CD4-positive, alpha-beta memory T cell (primary cell): Measurements from ENCODE around the gene PIK3R5. TPM values are rescaled to one million over a fixed set of nuclear protein-coding genes. Genes with fewer than 3 reads are reported as not detected.

ENCODE experiments used
- CTCF ChIA-PET: fragments of 350-600 bp; sonication (Branson Sonifier 250); formaldehyde crosslinking; loops from one replicate; lab custom pipeline; 2021; ENCODE audit warnings: inconsistent platforms; ENCODE audit not compliant: partially characterized antibody; lab: Charles Lee
- POLR2A ChIA-PET: fragments of 350-600 bp; sonication (Branson Sonifier 250); formaldehyde crosslinking; loops from one replicate; lab custom pipeline; 2021; ENCODE audit not compliant: partially characterized antibody; lab: Charles Lee
- DNase-seq, 5 donors: peaks; one replicate each; pipeline versions ENCODE4 v3.0.0 to v3.0.0-alpha.2; 2020 to 2022; ENCODE audit warnings: mixed read lengths in 1 of 5
- H3K27ac ChIP-seq: one replicate; pipeline ENCODE4 v1.7.0; 2013; ENCODE audit warnings: low read depth, low read length
- H3K27me3 ChIP-seq: 2 replicates; pipeline ENCODE4 v1.7.0; 2013; ENCODE audit warnings: mild to moderate bottlenecking, low read length, moderate library complexity; ENCODE audit not compliant: insufficient read depth
- H3K36me3 ChIP-seq: 2 replicates; pipeline ENCODE4 v1.7.0; 2013; ENCODE audit warnings: mild to moderate bottlenecking, low read length, moderate library complexity; ENCODE audit not compliant: insufficient read depth
- H3K4me1 ChIP-seq: 2 replicates; pipeline ENCODE4 v1.7.0; 2013; ENCODE audit warnings: mild to moderate bottlenecking, low read length, moderate library complexity; ENCODE audit not compliant: insufficient read depth
- H3K4me3 ChIP-seq, 2 donors: one replicate each; pipeline ENCODE4 v1.7.0; 2013; ENCODE audit warnings: low read length in 2 of 2, mild to moderate bottlenecking in 1 of 2
- H3K9me3 ChIP-seq, 2 donors: one replicate each; pipeline ENCODE4 v1.7.0; 2013; ENCODE audit warnings: low read length in 2 of 2, control low read depth in 1 of 2; ENCODE audit not compliant: control insufficient read depth in 1 of 2
- H3K27ac Mint-ChIP-seq, 7 donors: one replicate each; pipeline ENCODE4 v1.8.0; 2020 to 2021; ENCODE audit warnings: mixed read lengths in 7 of 7, mild to moderate bottlenecking in 6 of 7, inconsistent platforms in 3 of 7, moderate library complexity in 3 of 7
- H3K27me3 Mint-ChIP-seq, 2 donors: one replicate each; pipeline ENCODE4 v1.8.0; 2020 to 2021; ENCODE audit warnings: mixed read lengths in 2 of 2
- H3K36me3 Mint-ChIP-seq, 2 donors: one replicate each; pipeline ENCODE4 v1.8.0; 2020 to 2021; ENCODE audit warnings: mixed read lengths in 2 of 2, inconsistent platforms in 1 of 2, mild to moderate bottlenecking in 1 of 2
- H3K4me1 Mint-ChIP-seq, 4 donors: one replicate each; pipeline ENCODE4 v1.8.0; 2020 to 2021; ENCODE audit warnings: mixed read lengths in 4 of 4, mild to moderate bottlenecking in 1 of 4
- H3K4me3 Mint-ChIP-seq, 8 donors: one replicate each; pipeline ENCODE4 v1.8.0; 2020 to 2021; ENCODE audit warnings: mixed read lengths in 8 of 8, mild to moderate bottlenecking in 7 of 8, moderate library complexity in 6 of 8, inconsistent platforms in 3 of 8
- H3K9me3 Mint-ChIP-seq, 8 donors: one replicate each; pipeline ENCODE4 v1.8.0; 2020 to 2021; ENCODE audit warnings: mixed read lengths in 8 of 8, mild to moderate bottlenecking in 5 of 8, inconsistent platforms in 3 of 8, moderate library complexity in 1 of 8
- intact Hi-C: fragments of 100-400 bp; cut with micrococcal nuclease; formaldehyde crosslinking; loops from one replicate; pipeline ENCODE4 v1.15.1; 2023
- polyA plus RNA-seq, 2 donors: library from polyadenylated mRNA; unstranded; fragments of 300-500 nt; fragmentation: Illumina TruSeq; gene quantifications; one replicate each; pipeline ENCODE4 v1.2.3, GENCODE V29; 2021
- total RNA-seq, 2 experiments: library from RNA; stranded (reverse); gene quantifications; one replicate each; pipeline ENCODE4 v1.2.3, GENCODE V29; 2021

Gene PIK3R5
- total and polyA plus RNA-seq, 4 experiments from 2014 or later, result 18.5 to 89.4 (median 73.6) TPM

DNA sequence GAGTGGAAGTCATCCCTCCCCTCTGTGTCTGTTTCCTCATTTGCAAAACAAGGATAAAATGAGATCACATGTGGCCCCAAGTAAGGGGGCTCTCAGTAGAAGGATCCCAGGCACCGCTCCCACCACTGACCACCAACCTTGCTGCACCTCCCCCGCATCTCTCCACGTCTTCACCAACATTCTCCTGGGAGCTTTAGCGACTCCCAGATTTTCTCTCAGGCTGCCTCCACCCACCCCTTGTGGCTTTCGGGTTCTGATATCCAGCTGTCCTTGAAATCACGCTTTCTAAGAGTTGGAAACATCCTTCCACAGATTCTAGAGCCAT, 39.4 kb upstream of the PIK3R5 start:
- CTCF ChIA-PET, result no interaction called here
- Mint-ChIP-seq H3K4me1 (peaks cover 6 to 22% (median 15%) of the 10 kb centered on the region in 4 donors), H3K4me3 (peak overlapping the region in 6 of 8 donors; percentile 39 to 76 (median 64)), H3K27ac (no peak overlapping the region), H3K9me3 (peaks cover 0 to 19% (median 8%) of the 10 kb centered on the region in 8 donors), H3K27me3 (peaks cover 50 to 56% of the 10 kb centered on the region in 2 donors), H3K36me3 (peaks cover 0 to 7% of the 10 kb centered on the region in 2 donors)
- POLR2A ChIA-PET, result no interaction called here
- Histone ChIP-seq H3K9me3 (no peaks in the 10 kb centered on the region), H3K4me3 (no peak overlapping the region), H3K27me3 (peaks cover 7% of the 10 kb centered on the region), H3K36me3 (no peaks in the 10 kb centered on the region), H3K4me1 (peaks cover 8% of the 10 kb centered on the region), H3K27ac (no peak overlapping the region)
- no peak for DNase-seq
- intact Hi-C loops, result no loop called here

DNA sequence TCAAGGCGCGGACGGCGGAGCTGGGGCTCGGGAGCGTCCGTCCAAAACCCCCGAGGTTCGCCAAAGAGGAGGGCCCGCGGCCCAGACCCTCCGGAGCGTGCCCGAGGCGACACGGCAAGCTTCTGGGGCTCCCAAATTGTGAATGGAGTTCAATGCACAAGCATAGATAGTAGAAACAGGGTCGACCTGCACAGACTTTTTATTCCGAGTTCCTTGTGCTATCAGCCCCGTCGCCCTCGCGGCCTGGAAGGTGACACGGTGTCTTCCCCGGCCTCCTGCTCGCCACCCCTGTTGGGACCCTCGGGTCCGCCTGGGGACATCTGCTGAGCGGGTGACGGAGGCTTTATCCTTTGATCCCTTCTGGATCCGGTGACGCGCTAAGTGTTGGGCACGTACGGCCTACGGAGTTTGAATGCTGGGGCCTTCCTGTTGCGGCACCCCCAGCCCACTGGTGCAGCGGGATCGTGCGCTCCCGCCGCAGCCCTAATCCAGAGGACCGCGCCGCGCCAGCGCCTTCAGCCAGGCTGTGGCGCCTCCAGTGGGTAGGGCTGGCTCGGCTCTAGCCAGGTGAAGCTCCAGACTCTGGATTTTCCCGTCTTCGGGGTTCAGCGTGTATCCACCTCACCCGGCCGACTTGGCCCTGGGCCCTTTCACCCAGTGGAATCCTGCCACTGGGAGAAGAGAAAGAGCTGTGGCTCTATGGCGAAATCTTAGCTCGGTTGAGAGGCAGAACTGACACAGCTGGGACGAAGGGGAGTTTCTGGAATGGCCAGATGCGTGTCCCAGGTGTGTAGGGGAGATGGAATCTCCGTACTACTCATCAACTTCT, 38.8 kb upstream of the PIK3R5 start:
- no peak overlapping the region for H3K27ac Mint-ChIP-seq
- H3K4me1 ChIP-seq, result peaks cover 8% of the 10 kb centered on the region
- ChIA-PET CTCF (no interaction called here), POLR2A (no interaction called here)
- peaks cover 6 to 22% (median 15%) of the 10 kb centered on the region in 4 donors for H3K4me1 Mint-ChIP-seq
- H3K36me3 ChIP-seq, result no peaks in the 10 kb centered on the region
- peaks cover 0 to 7% of the 10 kb centered on the region in 2 donors for H3K36me3 Mint-ChIP-seq
- H3K27me3 ChIP-seq, result peaks cover under 1% of the 10 kb centered on the region
- peaks cover 48 to 53% of the 10 kb centered on the region in 2 donors for H3K27me3 Mint-ChIP-seq
- no peak overlapping the region for H3K27ac ChIP-seq
- no peak for DNase-seq
- no peaks in the 10 kb centered on the region for H3K9me3 ChIP-seq
- H3K4me3 ChIP-seq, result no peak overlapping the region
- intact Hi-C loops, result no loop called here
- peaks cover 0 to 19% (median 8%) of the 10 kb centered on the region in 8 donors for H3K9me3 Mint-ChIP-seq
- peak overlapping the region; percentile 9 to 72 (median 28) for H3K4me3 Mint-ChIP-seq

DNA sequence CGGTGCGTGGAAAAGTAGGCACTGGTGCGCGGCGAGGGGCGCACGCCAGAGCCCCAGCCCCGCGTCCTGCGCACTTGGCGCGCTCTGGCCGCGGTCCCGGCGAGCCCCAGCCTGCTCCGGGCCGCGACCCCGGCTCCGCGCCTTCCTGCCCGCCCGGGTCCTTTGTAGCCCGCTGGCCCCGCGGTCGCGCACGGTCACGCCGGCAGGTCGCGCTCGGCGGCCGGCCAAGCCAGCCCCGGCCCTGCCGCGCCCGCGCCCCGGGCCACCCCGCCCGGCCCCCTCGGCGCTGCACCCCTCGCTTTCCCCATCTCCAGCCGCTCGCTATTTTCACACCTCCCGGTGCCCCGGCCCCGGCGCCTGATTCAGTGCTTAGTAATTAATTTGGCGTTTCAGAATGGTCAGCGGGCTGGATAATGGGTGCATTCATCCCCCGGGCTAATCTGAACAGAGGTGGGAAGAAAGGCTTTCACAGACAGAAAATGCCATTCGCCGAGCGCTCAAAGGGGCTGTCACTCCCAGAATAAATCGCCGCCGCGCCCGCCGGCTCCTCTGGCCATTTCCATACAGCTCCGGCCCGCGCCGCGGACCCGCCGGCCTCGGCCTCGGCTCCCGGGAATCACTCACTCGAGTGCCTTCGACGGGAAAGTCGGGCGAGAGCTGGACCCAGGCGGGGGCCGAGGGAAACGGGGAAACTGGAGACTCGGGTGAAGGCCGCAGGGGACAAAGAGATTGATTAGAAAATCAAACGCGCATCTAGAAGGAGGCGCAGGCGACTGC, 38.0 kb upstream of the PIK3R5 start:
- Histone ChIP-seq H3K4me3 (no peak overlapping the region), H3K27ac (no peak overlapping the region), H3K4me1 (peaks cover 8% of the 10 kb centered on the region), H3K27me3 (no peaks in the 10 kb centered on the region), H3K9me3 (no peaks in the 10 kb centered on the region), H3K36me3 (no peaks in the 10 kb centered on the region)
- ChIA-PET POLR2A (no interaction called here), CTCF (interaction anchor here (1.2 kb wide), 1 partner anchor 228 kb away, joined by 3 read pairs; no protein-coding TSS in a partner anchor)
- peak overlapping the region in 7 of 8 donors; percentile 20 to 78 (median 65) for H3K4me3 Mint-ChIP-seq
- H3K27me3 Mint-ChIP-seq, result peaks cover 48 to 49% of the 10 kb centered on the region in 2 donors
- no peak for DNase-seq
- peaks cover 0 to 7% of the 10 kb centered on the region in 2 donors for H3K36me3 Mint-ChIP-seq
- H3K9me3 Mint-ChIP-seq, result peaks cover 0 to 19% (median 8%) of the 10 kb centered on the region in 8 donors
- no peak overlapping the region for H3K27ac Mint-ChIP-seq
- peaks cover 6 to 22% (median 15%) of the 10 kb centered on the region in 4 donors for H3K4me1 Mint-ChIP-seq
- intact Hi-C loops, result no loop called here

DNA sequence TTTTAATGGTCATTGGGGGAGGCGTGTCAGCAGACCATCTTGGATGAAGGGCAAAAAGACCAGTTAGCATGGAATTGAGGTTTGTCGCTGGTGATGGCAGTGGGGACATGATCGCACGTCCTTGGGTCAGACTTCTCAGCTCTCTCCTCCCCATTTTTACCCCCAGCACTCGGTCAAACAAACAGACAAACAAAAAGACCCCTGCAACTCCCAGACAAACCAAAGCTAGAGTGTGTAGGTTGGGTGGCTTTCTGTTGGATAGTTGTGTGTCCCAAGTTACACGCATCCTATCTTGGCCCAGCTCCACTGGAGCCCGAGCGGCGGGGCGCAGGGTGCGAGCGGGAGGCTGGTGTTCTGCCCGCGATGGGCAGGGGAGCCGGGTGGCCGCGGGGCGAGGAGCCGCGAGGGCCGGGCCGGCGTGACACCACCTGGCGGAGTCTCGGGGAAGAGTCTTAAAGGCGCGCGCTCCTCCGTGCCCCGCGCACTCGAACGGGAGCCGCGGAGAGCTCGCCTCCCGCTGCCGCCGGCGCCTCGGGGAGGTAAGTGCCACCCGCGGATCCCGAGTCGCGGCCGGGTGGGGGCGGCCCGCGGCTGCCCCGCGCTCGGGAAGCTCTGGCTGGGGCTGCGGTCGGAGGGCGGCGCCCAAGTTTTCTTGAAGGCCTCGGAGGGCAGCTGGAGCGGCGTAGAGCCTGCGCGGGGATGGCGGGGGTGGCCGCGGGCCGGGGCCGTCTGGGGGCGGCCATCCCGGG, 37.3 kb upstream of the PIK3R5 start:
- Histone ChIP-seq H3K9me3 (no peaks in the 10 kb centered on the region), H3K4me3 (peak overlapping the region in 1 of 2 donors; percentile 9), H3K36me3 (no peaks in the 10 kb centered on the region), H3K4me1 (peaks cover 8% of the 10 kb centered on the region), H3K27ac (no peak overlapping the region), H3K27me3 (no peaks in the 10 kb centered on the region)
- Mint-ChIP-seq H3K27ac (no peak overlapping the region), H3K4me1 (peaks cover 6 to 22% (median 15%) of the 10 kb centered on the region in 4 donors), H3K9me3 (peaks cover 0 to 19% (median 8%) of the 10 kb centered on the region in 8 donors), H3K27me3 (peaks cover 49 to 50% of the 10 kb centered on the region in 2 donors), H3K4me3 (peak overlapping the region; percentile 55 to 79 (median 70)), H3K36me3 (peaks cover 0 to 7% of the 10 kb centered on the region in 2 donors)
- CTCF ChIA-PET, result interaction anchor here (0.6 to 1.2 kb wide), 4 partner anchors 9 to 519 kb away, joined by 3 to 4 read pairs (median 3); no protein-coding TSS in a partner anchor
- peak in 1 of 5 donors; percentile 22 for DNase-seq
- POLR2A ChIA-PET, result no interaction called here
- intact Hi-C loops, result no loop called here

DNA sequence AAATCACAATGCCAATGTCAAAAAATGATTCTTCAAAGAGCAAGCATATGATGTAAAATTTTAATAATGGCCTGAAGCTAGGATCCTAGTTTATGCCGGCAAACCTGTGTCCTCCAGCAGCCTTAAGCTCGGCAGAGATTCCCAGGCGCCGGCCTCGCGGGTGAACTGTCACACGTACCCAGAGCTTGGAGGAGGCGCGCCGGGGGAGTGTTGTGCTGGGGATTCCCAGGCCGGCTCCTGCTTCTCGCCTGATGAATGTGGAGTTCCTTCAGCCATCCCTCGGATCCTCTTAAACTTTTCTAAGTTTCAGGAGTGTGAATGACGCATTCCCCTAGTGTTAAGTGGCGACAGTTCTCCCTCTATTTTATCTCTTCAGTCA, 36.7 kb upstream of the PIK3R5 start:
- peaks cover 0 to 17% (median 8%) of the 10 kb centered on the region in 8 donors for H3K9me3 Mint-ChIP-seq
- no peak for DNase-seq
- peak overlapping the region in 7 of 8 donors; percentile 59 to 79 (median 76) for H3K4me3 Mint-ChIP-seq
- CTCF ChIA-PET, result interaction anchor here (0.8 to 1.2 kb wide), 3 partner anchors 9 to 520 kb away, joined by 3 to 4 read pairs (median 3); no protein-coding TSS in a partner anchor
- H3K4me1 Mint-ChIP-seq, result peaks cover 6 to 22% (median 15%) of the 10 kb centered on the region in 4 donors
- POLR2A ChIA-PET, result no interaction called here
- no peak overlapping the region for H3K27ac Mint-ChIP-seq
- Histone ChIP-seq H3K9me3 (no peaks in the 10 kb centered on the region), H3K27ac (no peak overlapping the region), H3K4me1 (peaks cover 8% of the 10 kb centered on the region), H3K4me3 (no peak overlapping the region), H3K36me3 (no peaks in the 10 kb centered on the region), H3K27me3 (no peaks in the 10 kb centered on the region)
- intact Hi-C loops, result no loop called here
- peaks cover 46 to 49% of the 10 kb centered on the region in 2 donors for H3K27me3 Mint-ChIP-seq
- H3K36me3 Mint-ChIP-seq, result peaks cover 0 to 7% of the 10 kb centered on the region in 2 donors

DNA sequence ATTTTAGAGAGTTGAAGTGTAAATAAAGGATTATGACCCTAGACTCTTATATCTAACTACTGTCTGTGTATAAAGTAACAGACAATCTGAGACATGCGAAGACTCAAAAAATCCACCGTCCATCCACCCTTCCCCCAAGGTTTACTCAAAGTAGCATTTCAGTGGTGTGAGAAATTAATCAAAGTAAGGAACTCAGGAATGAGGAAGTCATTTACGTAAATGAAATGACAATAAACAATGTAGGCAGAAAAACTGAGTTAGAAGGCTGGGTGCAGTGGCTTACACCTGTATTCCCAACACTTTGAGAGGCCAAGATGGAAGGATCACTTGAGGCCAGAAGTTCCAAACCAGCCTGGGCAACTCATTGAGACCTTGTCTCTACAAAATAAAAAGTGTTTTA, 36.1 kb upstream of the PIK3R5 start:
- no peak for DNase-seq
- Histone ChIP-seq H3K4me3 (no peak overlapping the region), H3K27me3 (no peaks in the 10 kb centered on the region), H3K27ac (no peak overlapping the region), H3K9me3 (no peaks in the 10 kb centered on the region), H3K4me1 (peaks cover 8% of the 10 kb centered on the region), H3K36me3 (no peaks in the 10 kb centered on the region)
- no peak overlapping the region for H3K27ac Mint-ChIP-seq
- CTCF ChIA-PET, result interaction anchor here (1.0 to 1.1 kb wide), 2 partner anchors 158 to 521 kb away, joined by 3 read pairs; no protein-coding TSS in a partner anchor
- intact Hi-C loops, result no loop called here
- peaks cover 0 to 17% (median 8%) of the 10 kb centered on the region in 8 donors for H3K9me3 Mint-ChIP-seq
- POLR2A ChIA-PET, result no interaction called here
- peaks cover 42 to 47% of the 10 kb centered on the region in 2 donors for H3K27me3 Mint-ChIP-seq
- H3K36me3 Mint-ChIP-seq, result peaks cover 0 to 3% of the 10 kb centered on the region in 2 donors
- H3K4me1 Mint-ChIP-seq, result peaks cover 6 to 22% (median 15%) of the 10 kb centered on the region in 4 donors
- peak overlapping the region in 4 of 8 donors; percentile 1 to 69 (median 28) for H3K4me3 Mint-ChIP-seq
